NCI-H2196 (cell line): ENCODE data around the gene C2orf42.
"Not testable (repeated sequence)": the region's sequence is repeated elsewhere in the genome, so short reads cannot be mapped to it uniquely, and the experiment has no call there.

Source experiments
- DNase-seq: peaks from one replicate; lab custom pipeline; 2025; ENCODE audit not compliant: unreplicated experiment; lab: John Stamatoyannopoulos, UW

The C2orf42 gene

GRCh38 chr2:70132244-70133126 is 58.3 kb downstream of the C2orf42 start:
- peak; percentile 18 for DNase-seq

GRCh38 chr2:70131344-70132143 is 59.3 kb downstream of the C2orf42 start:
- not testable (repeated sequence) for DNase-seq

- DNase-seq, result no peak
Observed at GRCh38 chr2:70128005-70128404, 62.8 kb downstream of the C2orf42 start.

GRCh38 chr2:70126413-70126812 is 64.4 kb downstream of the C2orf42 start:
- DNase-seq, result no peak

- DNase-seq, result no peak
Observed at GRCh38 chr2:70125498-70125898, 65.3 kb downstream of the C2orf42 start.

- DNase-seq, result no peak
Observed at GRCh38 chr2:70124983-70125480, 65.8 kb downstream of the C2orf42 start.

GRCh38 chr2:70123829-70124116 is 67.0 kb downstream of the C2orf42 start:
- DNase-seq, result no peak

GRCh38 chr2:70123051-70123828 is 67.6 kb downstream of the C2orf42 start:
- no peak for DNase-seq

GRCh38 chr2:70122470-70122869 is 68.3 kb downstream of the C2orf42 start:
- no peak for DNase-seq

- no peak for DNase-seq
Observed at GRCh38 chr2:70121627-70122372, 69.0 kb downstream of the C2orf42 start.

- no peak for DNase-seq
Observed at GRCh38 chr2:70118798-70119454, 71.9 kb downstream of the C2orf42 start.

GRCh38 chr2:70116936-70117552 is 73.8 kb downstream of the C2orf42 start:
- DNase-seq, result no peak

- no peak for DNase-seq
Observed at GRCh38 chr2:70115646-70116442, 75.0 kb downstream of the C2orf42 start.

GRCh38 chr2:70113359-70114070 is 77.3 kb downstream of the C2orf42 start:
- DNase-seq, result no peak

- DNase-seq, result no peak
Observed at GRCh38 chr2:70111752-70112591, 78.8 kb downstream of the C2orf42 start.

- not testable (repeated sequence) for DNase-seq
Observed at GRCh38 chr2:70110397-70110796, 80.4 kb downstream of the C2orf42 start.

GRCh38 chr2:70106138-70106537 is 84.7 kb downstream of the C2orf42 start:
- DNase-seq, result not testable (repeated sequence)
